H1 (cell line): ENCODE results near the gene FGGY. TPM values are rescaled to one million over a fixed set of nuclear protein-coding genes. Genes with fewer than 3 reads are reported as not detected.

Source experiments
- CTCF ChIA-PET: fragments of 300-600 bp; sonication (Branson Sonifier 250); formaldehyde crosslinking; loops from one replicate; lab custom pipeline; 2021; ENCODE audit not compliant: partially characterized antibody; lab: Charles Lee
- POLR2A ChIA-PET: fragments of 300-600 bp; sonication (Branson Sonifier 250); formaldehyde crosslinking; loops from one replicate; lab custom pipeline; 2021; ENCODE audit warnings: inconsistent platforms; ENCODE audit not compliant: partially characterized antibody; lab: Charles Lee
- DNase-seq, 2 experiments: peaks; one replicate each; pipeline versions ENCODE4 v3.0.0 to v3.0.0-alpha.2; 2010 to 2022; ENCODE audit warnings: low spot score in 2 of 2, low read depth in 1 of 2, mixed read lengths in 1 of 2
- FAIRE-seq: peaks from 2 replicates; lab custom pipeline; 2011; peaks lifted over from hg19 to GRCh38; lab: Jason Lieb, UNC
- H2AFZ ChIP-seq: 2 replicates; pipeline ENCODE4 v1.8.1; 2012; ENCODE audit warnings: low read length, inconsistent platforms
- H2AK5ac ChIP-seq: 2 replicates; pipeline ENCODE4 v1.6.1; 2013; ENCODE audit warnings: low read depth, low read length
- H2BK120ac ChIP-seq: replicated peaks from 2 replicates; pipeline ENCODE3; 2013; ENCODE audit warnings: low read depth, low read length, inconsistent platforms
- H2BK12ac ChIP-seq: 2 replicates; pipeline ENCODE4 v1.6.1; 2013; ENCODE audit warnings: low read depth, low read length
- H2BK15ac ChIP-seq: 2 replicates; pipeline ENCODE4 v1.6.1; 2013; ENCODE audit warnings: low read length
- H2BK20ac ChIP-seq: 2 replicates; pipeline ENCODE4 v1.6.1; 2013; ENCODE audit warnings: low read length
- H2BK5ac ChIP-seq: 2 replicates; pipeline ENCODE4 v1.6.1; 2013; ENCODE audit warnings: low read depth, low read length
- H3K14ac ChIP-seq: 2 replicates; pipeline ENCODE4 v1.6.1; 2013; ENCODE audit warnings: inconsistent platforms; ENCODE audit not compliant: insufficient read length
- H3K18ac ChIP-seq: 2 replicates; pipeline ENCODE4 v1.6.1; 2013; ENCODE audit warnings: low read length; ENCODE audit errors: extremely low read depth
- H3K23ac ChIP-seq: 2 replicates; pipeline ENCODE4 v1.6.1; 2013; ENCODE audit warnings: inconsistent platforms; ENCODE audit not compliant: insufficient read length
- H3K23me2 ChIP-seq: 2 replicates; pipeline ENCODE4 v1.6.1; 2013; ENCODE audit warnings: low read depth, low read length
- H3K27ac ChIP-seq: 2 replicates; pipeline ENCODE4 v1.6.1; 2011; ENCODE audit warnings: low read depth, low read length, inconsistent platforms
- H3K27me3 ChIP-seq, 4 experiments: replicated peaks in 1 of 4; 1 replicate in 1 of 4; 2 replicates in 3 of 4; pipeline versions ENCODE4 v1.6.1 to v1.8.1; 2011 to 2013; ENCODE audit warnings: low read length in 3 of 4, mild to moderate bottlenecking in 3 of 4, inconsistent platforms in 2 of 4, mixed read lengths in 2 of 4, moderate library complexity in 1 of 4; ENCODE audit not compliant: control insufficient read depth in 3 of 4, insufficient read depth in 3 of 4; ENCODE audit errors: extremely low read depth in 1 of 4
- H3K36me3 ChIP-seq, 4 experiments: 2 replicates each; pipeline versions ENCODE4 v1.6.1 to v1.8.1; 2011 to 2013; ENCODE audit warnings: mild to moderate bottlenecking in 4 of 4, low read length in 3 of 4, moderate library complexity in 2 of 4, control low read depth in 1 of 4, inconsistent platforms in 1 of 4; ENCODE audit not compliant: insufficient read depth in 4 of 4, control insufficient read depth in 2 of 4
- H3K4ac ChIP-seq: replicated peaks from 2 replicates; pipeline ENCODE3; 2013; ENCODE audit warnings: low read length, low read depth, mixed read lengths, inconsistent platforms; ENCODE audit not compliant: insufficient read length
- H3K4me1 ChIP-seq, 4 experiments: replicated peaks in 1 of 4; 1 replicate in 1 of 4; 2 replicates in 3 of 4; pipeline versions ENCODE4 v1.6.1 to v1.8.1; 2011 to 2013; ENCODE audit warnings: low read length in 3 of 4, inconsistent platforms in 2 of 4, mixed read lengths in 1 of 4; ENCODE audit not compliant: insufficient read depth in 4 of 4, control insufficient read depth in 3 of 4
- H3K4me2 ChIP-seq, 2 experiments: 2 replicates each; pipeline versions ENCODE4 v1.6.1 to v1.8.1; 2011 to 2013; ENCODE audit warnings: low read depth in 2 of 2, low read length in 2 of 2, control low read depth in 1 of 2, inconsistent platforms in 1 of 2, mild to moderate bottlenecking in 1 of 2; ENCODE audit not compliant: insufficient read depth in 1 of 2
- H3K4me3 ChIP-seq, 4 experiments: fragments of 200-600, 300-600 bp in 1 of 4; sonication (generic), shearing (Covaris generic), sonication (Bioruptor Twin) in 1 of 4; 2 replicates each; pipeline versions ENCODE4 v1.5.1 to v1.8.1; 2011 to 2016; ENCODE audit warnings: low read length in 4 of 4, low read depth in 3 of 4, control low read depth in 2 of 4, inconsistent platforms in 2 of 4, mild to moderate bottlenecking in 2 of 4, mixed read lengths in 1 of 4, moderate library complexity in 1 of 4; ENCODE audit not compliant: insufficient read depth in 2 of 4; ENCODE audit errors: extremely low read depth in 1 of 4
- H3K56ac ChIP-seq: replicated peaks from 2 replicates; pipeline ENCODE3; 2013; ENCODE audit warnings: low read depth, mild to moderate bottlenecking, mixed read lengths, low read length, inconsistent platforms; ENCODE audit not compliant: insufficient read length
- H3K79me1 ChIP-seq: 2 replicates; pipeline ENCODE4 v1.6.1; 2013; ENCODE audit warnings: low read depth, low read length, control low read depth
- H3K79me2 ChIP-seq, 2 experiments: 2 replicates each; pipeline versions ENCODE4 v1.6.1 to v1.8.1; 2012 to 2013; ENCODE audit warnings: low read length in 2 of 2, mild to moderate bottlenecking in 2 of 2, inconsistent platforms in 1 of 2; ENCODE audit not compliant: insufficient read depth in 2 of 2, control insufficient read depth in 1 of 2
- H3K9ac ChIP-seq, 4 experiments: replicated peaks in 1 of 4; 1 replicate in 1 of 4; 2 replicates in 3 of 4; pipeline versions ENCODE4 v1.6.1 to v1.8.1; 2011 to 2013; ENCODE audit warnings: low read depth in 3 of 4, low read length in 3 of 4, control low read depth in 2 of 4, mild to moderate bottlenecking in 2 of 4, moderate library complexity in 2 of 4, inconsistent platforms in 1 of 4; ENCODE audit errors: extremely low read depth in 1 of 4
- H3K9me3 ChIP-seq, 2 experiments: 2 replicates each; pipeline versions ENCODE4 v1.6.1 to v1.8.1; 2012 to 2013; ENCODE audit warnings: mild to moderate bottlenecking in 2 of 2, moderate library complexity in 2 of 2, control low read depth in 1 of 2, inconsistent platforms in 1 of 2, low read depth in 1 of 2, low read length in 1 of 2, mixed read lengths in 1 of 2; ENCODE audit not compliant: insufficient read depth in 2 of 2
- H4K20me1 ChIP-seq, 2 experiments: replicated peaks in 1 of 2; 2 replicates each; pipeline versions ENCODE3 to v1.8.1; 2011 to 2013; ENCODE audit warnings: inconsistent platforms in 2 of 2, low read length in 2 of 2, mild to moderate bottlenecking in 1 of 2; ENCODE audit not compliant: insufficient read depth in 2 of 2, control insufficient read depth in 1 of 2
- H4K5ac ChIP-seq: 2 replicates; pipeline ENCODE4 v1.6.1; 2013; ENCODE audit warnings: low read length, low read depth, mixed read lengths, inconsistent platforms; ENCODE audit not compliant: insufficient read length
- H4K8ac ChIP-seq: 2 replicates; pipeline ENCODE4 v1.8.0; 2013; ENCODE audit warnings: mild to moderate bottlenecking, moderate library complexity, low read length, inconsistent platforms; ENCODE audit not compliant: insufficient read depth; ENCODE audit errors: extremely low read depth
- H4K91ac ChIP-seq: replicated peaks from 2 replicates; pipeline ENCODE3; 2013; ENCODE audit warnings: low read length, mixed read lengths, inconsistent platforms; ENCODE audit not compliant: insufficient read length
- ASH2L ChIP-seq: fragments of 200-600, 300-600 bp; sonication (generic); IDR thresholded peaks from one replicate; pipeline ENCODE4 v1.7.1; 2017; ENCODE audit warnings: low read length
- ATF3 ChIP-seq: IDR thresholded peaks from 2 replicates; pipeline ENCODE4 v1.6.1; 2011; ENCODE audit warnings: low read depth, mild to moderate bottlenecking, low read length; ENCODE audit not compliant: insufficient read depth
- BCL11A ChIP-seq, 2 experiments: IDR thresholded peaks; one replicate each; pipeline ENCODE4 v1.6.1; 2011; ENCODE audit warnings: low read depth in 2 of 2, low read length in 2 of 2, mild to moderate bottlenecking in 2 of 2
- CBX8 ChIP-seq: fragments of 300-800, 300-1000 bp; sonication (generic); IDR thresholded peaks from 2 replicates; pipeline ENCODE4 v1.7.1; 2016; ENCODE audit warnings: low read depth, low read length, borderline replicate concordance
- E2F6 ChIP-seq: IDR thresholded peaks from 2 replicates; pipeline ENCODE4 v1.6.1; 2012; ENCODE audit warnings: inconsistent platforms
- HDAC6 ChIP-seq: IDR thresholded peaks from one replicate; pipeline ENCODE4 v1.7.1; 2012; ENCODE audit warnings: low read depth, mild to moderate bottlenecking, inconsistent platforms, low read length, moderate library complexity
- KDM5A ChIP-seq: fragments of 200-600 bp; IDR thresholded peaks from 2 replicates; pipeline ENCODE4 v1.7.1; 2012; ENCODE audit warnings: mild to moderate bottlenecking, low read length, inconsistent platforms, mixed read lengths
- MAX ChIP-seq: IDR thresholded peaks from 2 replicates; pipeline ENCODE4 v1.6.1; 2012; ENCODE audit warnings: inconsistent platforms
- PHF8 ChIP-seq: fragments of 200-600 bp; sonication (generic); conservative IDR thresholded peaks from 2 replicates; pipeline ENCODE4 v1.7.1; 2012; ENCODE audit warnings: low read depth, mild to moderate bottlenecking, inconsistent platforms, low read length, moderate library complexity
- SAP30 ChIP-seq: fragments of 300-600 bp; sonication (generic); IDR thresholded peaks from 2 replicates; pipeline ENCODE4 v1.7.1; 2012; ENCODE audit warnings: low read length, moderate library complexity, mild to moderate bottlenecking, inconsistent platforms; ENCODE audit not compliant: insufficient read depth, insufficient replicate concordance
- SP2 ChIP-seq: IDR thresholded peaks from 2 replicates; pipeline ENCODE4 v1.6.1; 2012; ENCODE audit warnings: mild to moderate bottlenecking, low read length, inconsistent platforms
- SRF ChIP-seq: IDR thresholded peaks from 2 replicates; pipeline ENCODE4 v1.6.1; 2011; ENCODE audit warnings: mild to moderate bottlenecking, low read depth, low read length, moderate library complexity
- SUZ12 ChIP-seq: fragments of 200-600 bp; sonication (generic); IDR thresholded peaks from 2 replicates; pipeline ENCODE4 v1.6.1; 2012; ENCODE audit warnings: mild to moderate bottlenecking, inconsistent platforms, low read length, moderate library complexity, mixed read lengths
- ZNF274 ChIP-seq: IDR thresholded peaks from 2 replicates; pipeline ENCODE4 v1.7.0; 2012; ENCODE audit warnings: low read length, borderline replicate concordance; ENCODE audit errors: extremely low read depth
- polyA plus RNA-seq, 7 experiments: library from polyadenylated mRNA; depleted of rRNA in 3 of 7; stranded (reverse) in 5 of 7; unstranded in 2 of 7; fragments of >200 nt in 5 of 7; fragments of 200-250 nt in 2 of 7; gene quantifications; 1 replicate in 5 of 7; 2 replicates in 1 of 7; 4 replicates in 1 of 7; pipeline versions ENCODE4 v1.2.1 to v1.2.3, GENCODE V29; 2011 to 2013; ENCODE audit warnings: missing spikeins in 2 of 7, mixed read lengths in 2 of 7
- total RNA-seq: library from RNA; stranded (reverse); fragmentation: NEBNext Ultra II Directional; extraction: Animal tissue kit (Norgen Biotek cat#: 25700); gene quantifications from 2 replicates; pipeline ENCODE4 v1.2.1, GENCODE V29; 2021

FGGY gene
- total and polyA plus RNA-seq, 2 of the 8 experiments (the other 6 are each of a cell fraction or from before 2014, with no cell fraction given) = 10.3 to 12.5 TPM

- H3K4me3 ChIP-seq = no peak overlapping the region
- H2BK20ac ChIP-seq = no peak overlapping the region
- no peaks in the 10 kb centered on the region for H3K9me3 ChIP-seq
- TF ChIP-seq E2F6 = no peak
- no peak for TF ChIP-seq ASH2L
- no peak for TF ChIP-seq SUZ12
- TF ChIP-seq HDAC6 = no peak
- no peak for TF ChIP-seq SRF
- no peak for TF ChIP-seq SP2
- no peak for TF ChIP-seq CBX8
- no peak for TF ChIP-seq ATF3
- no peak for TF ChIP-seq PHF8
- no peak for TF ChIP-seq MAX
- no peak for TF ChIP-seq BCL11A (IDR thresholded peaks at IDR 0.05; ENCODE audit: low read depth in 2 of 2, low read length in 2 of 2)
- TF ChIP-seq ZNF274 = no peak
- no peak for TF ChIP-seq KDM5A
- TF ChIP-seq SAP30 = no peak
Observed at GRCh38 chr1:59516881-59517280, 220.0 kb downstream of the FGGY start.

More at GRCh38 chr1:59516881-59517280, 220.0 kb downstream of the FGGY start:
- Histone ChIP-seq H3K23ac (no peak overlapping the region), H3K9ac (no peak overlapping the region), H3K79me1 (no peaks in the 10 kb centered on the region), H2BK5ac (no peak overlapping the region), H2AK5ac (no peak overlapping the region), H3K27ac (no peak overlapping the region), H4K8ac (no peak overlapping the region), H3K27me3 (no peaks in the 10 kb centered on the region), H4K91ac (no peak overlapping the region), H2BK15ac (no peak overlapping the region), H4K5ac (no peak overlapping the region), H3K4ac (no peak overlapping the region), H3K79me2 (no peaks in the 10 kb centered on the region), H4K20me1 (no peaks in the 10 kb centered on the region), H3K4me1 (0 out of 7 replicates have a peak, but pooled peaks cover 0 to 2% (median 0%) of the 10 kb centered on the region in 4 experiments), H3K18ac (no peak overlapping the region), H2BK12ac (no peak overlapping the region), H2AFZ (no peak overlapping the region), H2BK120ac (no peak overlapping the region), H3K14ac (no peak overlapping the region), H3K4me2 (no peak overlapping the region), H3K36me3 (no peaks in the 10 kb centered on the region), H3K56ac (no peak overlapping the region), H3K23me2 (no peaks in the 10 kb centered on the region)
- CTCF ChIA-PET = no interaction called here
- no peak for FAIRE-seq
- POLR2A ChIA-PET = no interaction called here
- DNase-seq = no peak
